Neutrophil (primary cell): Measurements from ENCODE around the gene MMD.
"Not testable (repeated sequence)": the region's sequence is repeated elsewhere in the genome, so short reads cannot be mapped to it uniquely, and the experiment has no call there.

ENCODE experiments used
- H3K27ac ChIP-seq: fragments of 200-600 bp; sonication (generic); 2 replicates; pipeline ENCODE4 v1.5.1; 2016; ENCODE audit warnings: mild to moderate bottlenecking, moderate library complexity
- H3K27me3 ChIP-seq: fragments of 200-600 bp; sonication (generic); 2 replicates; pipeline ENCODE4 v1.6.0; 2016; ENCODE audit warnings: mild to moderate bottlenecking
- H3K36me3 ChIP-seq: fragments of 200-600 bp; sonication (generic); 2 replicates; pipeline ENCODE4 v1.5.1; 2017
- H3K4me1 ChIP-seq, 2 experiments: fragments of 200-600 bp in 1 of 2; sonication (generic) in 1 of 2; 1 replicate in 1 of 2; 2 replicates in 1 of 2; pipeline versions ENCODE4 v1.5.1 to v1.6.1; 2013 to 2016; ENCODE audit warnings: low read depth in 1 of 2, low read length in 1 of 2, mild to moderate bottlenecking in 1 of 2, moderate library complexity in 1 of 2; ENCODE audit not compliant: control insufficient read depth in 1 of 2, insufficient read depth in 1 of 2
- H3K4me3 ChIP-seq, 2 experiments: fragments of 200-600 bp in 1 of 2; sonication (generic) in 1 of 2; 1 replicate in 1 of 2; 2 replicates in 1 of 2; pipeline ENCODE4 v1.5.1; 2013 to 2016; ENCODE audit warnings: low read depth in 1 of 2, low read length in 1 of 2, mild to moderate bottlenecking in 1 of 2, moderate library complexity in 1 of 2
- H3K9me3 ChIP-seq: fragments of 200-600 bp; sonication (generic); 2 replicates; pipeline ENCODE4 v1.5.1; 2016
- CTCF ChIP-seq: fragments of 200-600 bp; sonication (generic); IDR thresholded peaks from 2 replicates; pipeline ENCODE4 v1.5.1; 2016; ENCODE audit warnings: antibody characterized with exemption

The MMD gene

GRCh38 chr17:55421179-55421934, at the start of gene MMD:
TSS of gene MMD (minus strand) at chr17:55421835. CDS start at chr17:55421695, 140 bp downstream.
- H3K4me3 ChIP-seq: peak within 1 kb of the TSS; percentile 75 to 79
- H3K36me3 ChIP-seq: no peaks in the 10 kb centered on the region
- peaks cover 20 to 22% of the 10 kb centered on the region in 2 experiments for H3K4me1 ChIP-seq
- H3K27me3 ChIP-seq: peaks cover 49% of the 10 kb centered on the region
- TF ChIP-seq CTCF: no peak
- no peaks in the 10 kb centered on the region for H3K9me3 ChIP-seq
- H3K27ac ChIP-seq: peak within 1 kb of the TSS; percentile 25

- peaks cover 5% of the 10 kb centered on the region for H3K27me3 ChIP-seq
- no peak overlapping the region for H3K27ac ChIP-seq
- H3K4me1 ChIP-seq: no peaks in the 10 kb centered on the region
- no peaks in the 10 kb centered on the region for H3K36me3 ChIP-seq
- no peaks in the 10 kb centered on the region for H3K9me3 ChIP-seq
- no peak for TF ChIP-seq CTCF
- no peak overlapping the region for H3K4me3 ChIP-seq
Measured at GRCh38 chr17:55466671-55467070, 45.0 kb upstream of the MMD start.

- H3K4me1 ChIP-seq, H3K36me3 ChIP-seq, H3K9me3 ChIP-seq, H3K27ac ChIP-seq, H3K4me3 ChIP-seq, H3K27me3 ChIP-seq: not testable (repeated sequence)
Measured at GRCh38 chr17:55465771-55466170, 44.1 kb upstream of the MMD start.

- no peak overlapping the region for H3K4me3 ChIP-seq
- H3K4me1 ChIP-seq: no peaks in the 10 kb centered on the region
- H3K36me3 ChIP-seq: no peaks in the 10 kb centered on the region
- H3K27me3 ChIP-seq: peaks cover 5% of the 10 kb centered on the region
- no peaks in the 10 kb centered on the region for H3K9me3 ChIP-seq
- H3K27ac ChIP-seq: no peak overlapping the region
- no peak for TF ChIP-seq CTCF
Measured at GRCh38 chr17:55463600-55463999, 42.0 kb upstream of the MMD start.

- Histone ChIP-seq H3K27me3 (peaks cover 5% of the 10 kb centered on the region), H3K27ac (no peak overlapping the region), H3K4me1 (no peaks in the 10 kb centered on the region), H3K9me3 (no peaks in the 10 kb centered on the region), H3K36me3 (no peaks in the 10 kb centered on the region), H3K4me3 (no peak overlapping the region)
- no peak for TF ChIP-seq CTCF
Measured at GRCh38 chr17:55462711-55463110, 41.1 kb upstream of the MMD start.

- TF ChIP-seq CTCF: no peak
- H3K9me3 ChIP-seq: no peaks in the 10 kb centered on the region
- H3K4me3 ChIP-seq: no peak overlapping the region
- no peaks in the 10 kb centered on the region for H3K4me1 ChIP-seq
- H3K27ac ChIP-seq: no peak overlapping the region
- H3K27me3 ChIP-seq: peaks cover 5% of the 10 kb centered on the region
- H3K36me3 ChIP-seq: no peaks in the 10 kb centered on the region
Measured at GRCh38 chr17:55462234-55462633, 40.6 kb upstream of the MMD start.
